Liver (tissue), 9 donors: Measurements from ENCODE around the gene ABCC1. TPM values are rescaled to one million over a fixed set of nuclear protein-coding genes. Genes with fewer than 3 reads are reported as not detected.

Experiments used
- DNase-seq: peaks from one replicate; pipeline ENCODE4 v3.0.0-alpha.2; 2017; ENCODE audit warnings: low spot score
- H3K27ac ChIP-seq, 2 donors: one replicate each; pipeline ENCODE4 v1.7.0; 2013; ENCODE audit warnings: inconsistent platforms in 2 of 2, low read length in 2 of 2, control low read depth in 1 of 2, low read depth in 1 of 2, mild to moderate bottlenecking in 1 of 2
- H3K27me3 ChIP-seq, 4 donors: one replicate each; pipeline versions ENCODE4 v1.6.1 to v1.7.0; 2013; ENCODE audit warnings: low read length in 3 of 4, inconsistent platforms in 1 of 4, mild to moderate bottlenecking in 1 of 4, moderate library complexity in 1 of 4; ENCODE audit not compliant: control insufficient read depth in 4 of 4, insufficient read depth in 4 of 4
- H3K36me3 ChIP-seq, 4 donors: one replicate each; pipeline versions ENCODE4 v1.6.1 to v1.7.0; 2013; ENCODE audit warnings: low read length in 3 of 4, mild to moderate bottlenecking in 3 of 4, low read depth in 1 of 4, moderate library complexity in 1 of 4; ENCODE audit not compliant: control insufficient read depth in 4 of 4, insufficient read depth in 3 of 4
- H3K4me1 ChIP-seq, 4 donors: one replicate each; pipeline versions ENCODE4 v1.6.1 to v1.7.0; 2013; ENCODE audit warnings: low read length in 3 of 4, mild to moderate bottlenecking in 3 of 4, moderate library complexity in 1 of 4; ENCODE audit not compliant: control insufficient read depth in 4 of 4, insufficient read depth in 4 of 4
- H3K4me3 ChIP-seq, 3 donors: one replicate each; pipeline versions ENCODE4 v1.6.1 to v1.7.0; 2013; ENCODE audit warnings: low read length in 3 of 3, control low read depth in 1 of 3, low read depth in 1 of 3, mild to moderate bottlenecking in 1 of 3
- H3K9ac ChIP-seq, 2 donors: one replicate each; pipeline ENCODE4 v1.7.0; 2013; ENCODE audit warnings: low read length in 2 of 2, mild to moderate bottlenecking in 2 of 2, moderate library complexity in 2 of 2, control low read depth in 1 of 2, low read depth in 1 of 2
- H3K9me3 ChIP-seq, 4 donors: one replicate each; pipeline versions ENCODE4 v1.6.1 to v1.7.0; 2013; ENCODE audit warnings: low read length in 3 of 4; ENCODE audit not compliant: control insufficient read depth in 4 of 4
- ATF3 ChIP-seq: IDR thresholded peaks from 2 replicates; pipeline ENCODE4 v1.6.1; 2016; ENCODE audit warnings: antibody characterized with exemption
- CTCF ChIP-seq: fragments of 150-350 bp; IDR thresholded peaks from 2 replicates; pipeline ENCODE4 v1.5.1; 2017; ENCODE audit warnings: improper control_type of control experiment, low read depth, low read length; ENCODE audit not compliant: missing input control
- EGR1 ChIP-seq, 2 donors: IDR thresholded peaks; 2 replicates each; pipeline ENCODE4 v1.6.1; 2016 to 2018; ENCODE audit warnings: antibody characterized with exemption in 2 of 2, low read depth in 2 of 2
- FOXA1 ChIP-seq: IDR thresholded peaks from 2 replicates; pipeline ENCODE4 v1.6.1; 2016; ENCODE audit warnings: antibody characterized with exemption
- FOXA2 ChIP-seq: IDR thresholded peaks from 2 replicates; pipeline ENCODE4 v1.6.1; 2016; ENCODE audit warnings: antibody characterized with exemption
- GABPA ChIP-seq, 2 donors: IDR thresholded peaks in 1 of 2; conservative IDR thresholded peaks in 1 of 2; 2 replicates each; pipeline ENCODE4 v1.6.1; 2016; ENCODE audit warnings: antibody characterized with exemption in 2 of 2, mild to moderate bottlenecking in 1 of 2, moderate library complexity in 1 of 2
- HNF4A ChIP-seq, 2 donors: conservative IDR thresholded peaks; 2 replicates each; pipeline ENCODE4 v1.6.1; 2016; ENCODE audit warnings: antibody characterized with exemption in 2 of 2, mild to moderate bottlenecking in 2 of 2
- HNF4G ChIP-seq: IDR thresholded peaks from 2 replicates; pipeline ENCODE4 v1.6.1; 2016; ENCODE audit warnings: antibody characterized with exemption
- JUND ChIP-seq, 2 donors: IDR thresholded peaks; 2 replicates each; pipeline ENCODE4 v1.6.1; 2016; ENCODE audit warnings: antibody characterized with exemption in 2 of 2
- MAX ChIP-seq: IDR thresholded peaks from 2 replicates; pipeline ENCODE4 v1.6.1; 2016; ENCODE audit warnings: antibody characterized with exemption
- NR2F2 ChIP-seq: IDR thresholded peaks from 2 replicates; pipeline ENCODE4 v1.6.1; 2016; ENCODE audit warnings: antibody characterized with exemption
- RAD21 ChIP-seq, 2 donors: IDR thresholded peaks; 2 replicates each; pipeline ENCODE4 v1.6.1; 2016; ENCODE audit warnings: antibody characterized with exemption in 2 of 2, mild to moderate bottlenecking in 2 of 2
- RXRA ChIP-seq, 2 donors: IDR thresholded peaks; 2 replicates each; pipeline ENCODE4 v1.6.1; 2017 to 2018; ENCODE audit warnings: antibody characterized with exemption in 2 of 2, mild to moderate bottlenecking in 1 of 2
- SP1 ChIP-seq: IDR thresholded peaks from 2 replicates; pipeline ENCODE4 v1.6.1; 2018; ENCODE audit warnings: antibody characterized with exemption, mild to moderate bottlenecking
- TAF1 ChIP-seq: conservative IDR thresholded peaks from 2 replicates; pipeline ENCODE4 v1.6.1; 2016; ENCODE audit warnings: antibody characterized with exemption, mild to moderate bottlenecking
- YY1 ChIP-seq: IDR thresholded peaks from 2 replicates; pipeline ENCODE4 v1.6.1; 2016; ENCODE audit warnings: antibody characterized with exemption, mild to moderate bottlenecking
- WGBS: extraction: QIAGEN DNeasy Blood & Tissue Kit; methylation state at CpG from one replicate; pipeline ENCODE4 v1.1.7; 2013; 5-methylcytosine and 5-hydroxymethylcytosine counted together
- polyA plus RNA-seq, 2 donors: library from polyadenylated mRNA; stranded (reverse) in 1 of 2; unstranded in 1 of 2; fragments of 200-250 nt in 1 of 2; fragments of >200 nt in 1 of 2; fragmentation: Nextera tagmentation in 1 of 2; extraction: Ambion mirVana in 1 of 2; gene quantifications; one replicate each; pipeline versions ENCODE4 v1.2.1 to v1.2.3, GENCODE V29; 2013 to 2015
- total RNA-seq, 2 donors: library from RNA; depleted of rRNA; stranded (reverse); fragments of >200 nt; gene quantifications; one replicate each; pipeline ENCODE4 v1.2.3, GENCODE V29; 2014
- TF ChIP-seq, protein P1 (sequence below): IDR thresholded peaks from 2 replicates; pipeline ENCODE4 v1.6.1; 2016; ENCODE audit warnings: antibody characterized with exemption, mild to moderate bottlenecking
- TF ChIP-seq, protein P2 (sequence below): IDR thresholded peaks from 2 replicates; pipeline ENCODE4 v1.6.1; 2016; ENCODE audit warnings: antibody characterized with exemption
- donor health status: healthy.
- donor health status: healthy.
- donor health status: healthy.
- donor health status: healthy.
- donor health status: healthy.

Gene ABCC1
- total and polyA plus RNA-seq, 4 donors, result 0.85 to 7.7 (median 4.2) TPM

- TF ChIP-seq MAX, result no peak
- no peak for TF ChIP-seq YY1
- TF ChIP-seq NR2F2, result no peak
- TF ChIP-seq TAF1, result no peak
- TF ChIP-seq ATF3, result no peak
- no peak for TF ChIP-seq RXRA (IDR thresholded peaks at IDR 0.05)
- no peak for TF ChIP-seq EGR1 (IDR thresholded peaks at IDR 0.05; ENCODE audit: low read depth in 2 of 2)
- TF ChIP-seq CTCF, result no peak
- TF ChIP-seq, protein P1, sequence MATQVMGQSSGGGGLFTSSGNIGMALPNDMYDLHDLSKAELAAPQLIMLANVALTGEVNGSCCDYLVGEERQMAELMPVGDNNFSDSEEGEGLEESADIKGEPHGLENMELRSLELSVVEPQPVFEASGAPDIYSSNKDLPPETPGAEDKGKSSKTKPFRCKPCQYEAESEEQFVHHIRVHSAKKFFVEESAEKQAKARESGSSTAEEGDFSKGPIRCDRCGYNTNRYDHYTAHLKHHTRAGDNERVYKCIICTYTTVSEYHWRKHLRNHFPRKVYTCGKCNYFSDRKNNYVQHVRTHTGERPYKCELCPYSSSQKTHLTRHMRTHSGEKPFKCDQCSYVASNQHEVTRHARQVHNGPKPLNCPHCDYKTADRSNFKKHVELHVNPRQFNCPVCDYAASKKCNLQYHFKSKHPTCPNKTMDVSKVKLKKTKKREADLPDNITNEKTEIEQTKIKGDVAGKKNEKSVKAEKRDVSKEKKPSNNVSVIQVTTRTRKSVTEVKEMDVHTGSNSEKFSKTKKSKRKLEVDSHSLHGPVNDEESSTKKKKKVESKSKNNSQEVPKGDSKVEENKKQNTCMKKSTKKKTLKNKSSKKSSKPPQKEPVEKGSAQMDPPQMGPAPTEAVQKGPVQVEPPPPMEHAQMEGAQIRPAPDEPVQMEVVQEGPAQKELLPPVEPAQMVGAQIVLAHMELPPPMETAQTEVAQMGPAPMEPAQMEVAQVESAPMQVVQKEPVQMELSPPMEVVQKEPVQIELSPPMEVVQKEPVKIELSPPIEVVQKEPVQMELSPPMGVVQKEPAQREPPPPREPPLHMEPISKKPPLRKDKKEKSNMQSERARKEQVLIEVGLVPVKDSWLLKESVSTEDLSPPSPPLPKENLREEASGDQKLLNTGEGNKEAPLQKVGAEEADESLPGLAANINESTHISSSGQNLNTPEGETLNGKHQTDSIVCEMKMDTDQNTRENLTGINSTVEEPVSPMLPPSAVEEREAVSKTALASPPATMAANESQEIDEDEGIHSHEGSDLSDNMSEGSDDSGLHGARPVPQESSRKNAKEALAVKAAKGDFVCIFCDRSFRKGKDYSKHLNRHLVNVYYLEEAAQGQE, result no peak
- no peak for TF ChIP-seq RAD21 (IDR thresholded peaks at IDR 0.05)
- TF ChIP-seq JUND (IDR thresholded peaks at IDR 0.05), result no peak
- no peak for TF ChIP-seq HNF4A (conservative IDR thresholded peaks at IDR 0.05)
- no peak for TF ChIP-seq FOXA2
- TF ChIP-seq, protein P2, sequence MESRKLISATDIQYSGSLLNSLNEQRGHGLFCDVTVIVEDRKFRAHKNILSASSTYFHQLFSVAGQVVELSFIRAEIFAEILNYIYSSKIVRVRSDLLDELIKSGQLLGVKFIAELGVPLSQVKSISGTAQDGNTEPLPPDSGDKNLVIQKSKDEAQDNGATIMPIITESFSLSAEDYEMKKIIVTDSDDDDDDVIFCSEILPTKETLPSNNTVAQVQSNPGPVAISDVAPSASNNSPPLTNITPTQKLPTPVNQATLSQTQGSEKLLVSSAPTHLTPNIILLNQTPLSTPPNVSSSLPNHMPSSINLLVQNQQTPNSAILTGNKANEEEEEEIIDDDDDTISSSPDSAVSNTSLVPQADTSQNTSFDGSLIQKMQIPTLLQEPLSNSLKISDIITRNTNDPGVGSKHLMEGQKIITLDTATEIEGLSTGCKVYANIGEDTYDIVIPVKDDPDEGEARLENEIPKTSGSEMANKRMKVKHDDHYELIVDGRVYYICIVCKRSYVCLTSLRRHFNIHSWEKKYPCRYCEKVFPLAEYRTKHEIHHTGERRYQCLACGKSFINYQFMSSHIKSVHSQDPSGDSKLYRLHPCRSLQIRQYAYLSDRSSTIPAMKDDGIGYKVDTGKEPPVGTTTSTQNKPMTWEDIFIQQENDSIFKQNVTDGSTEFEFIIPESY, result no peak
- TF ChIP-seq GABPA (IDR thresholded peaks at IDR 0.05 in 1 of 2, conservative IDR thresholded peaks at IDR 0.05 in 1 of 2), result no peak
- no peak for TF ChIP-seq FOXA1
- TF ChIP-seq HNF4G, result no peak
- no peak for TF ChIP-seq SP1
- WGBS, result 86% methylated on average over 3 of the region's 3 CpGs
- Histone ChIP-seq H3K27me3 (peaks cover 0 to 2% (median 0%) of the 10 kb centered on the region in 4 donors), H3K4me3 (no peak overlapping the region), H3K9ac (no peak overlapping the region), H3K9me3 (no peaks in the 10 kb centered on the region), H3K27ac (no peak overlapping the region), H3K4me1 (no peaks in the 10 kb centered on the region), H3K36me3 (no peaks in the 10 kb centered on the region)
- no peak for DNase-seq
Measured at GRCh38 chr16:16021020-16021419, 71.6 kb downstream of the ABCC1 start.
